B cell (primary cell): ENCODE measurements around the gene RAP2C.

Experiments
- EZH2 ChIP-seq: IDR thresholded peaks from 2 replicates; pipeline ENCODE4 v1.6.1; 2012; ENCODE audit warnings: borderline replicate concordance, low read depth, mild to moderate bottlenecking, moderate library complexity, low read length; ENCODE audit not compliant: insufficient read depth, poor library complexity, severe bottlenecking
- TF ChIP-seq, protein P1 (sequence below): fragments of 200-600 bp; IDR thresholded peaks from one replicate; pipeline ENCODE4 v1.8.0; 2022; ENCODE audit warnings: antibody characterized with exemption, mild to moderate bottlenecking

GRCh38 chrX:132200976-132201375, 18.3 kb downstream of the RAP2C start:
- TF ChIP-seq, protein P1, sequence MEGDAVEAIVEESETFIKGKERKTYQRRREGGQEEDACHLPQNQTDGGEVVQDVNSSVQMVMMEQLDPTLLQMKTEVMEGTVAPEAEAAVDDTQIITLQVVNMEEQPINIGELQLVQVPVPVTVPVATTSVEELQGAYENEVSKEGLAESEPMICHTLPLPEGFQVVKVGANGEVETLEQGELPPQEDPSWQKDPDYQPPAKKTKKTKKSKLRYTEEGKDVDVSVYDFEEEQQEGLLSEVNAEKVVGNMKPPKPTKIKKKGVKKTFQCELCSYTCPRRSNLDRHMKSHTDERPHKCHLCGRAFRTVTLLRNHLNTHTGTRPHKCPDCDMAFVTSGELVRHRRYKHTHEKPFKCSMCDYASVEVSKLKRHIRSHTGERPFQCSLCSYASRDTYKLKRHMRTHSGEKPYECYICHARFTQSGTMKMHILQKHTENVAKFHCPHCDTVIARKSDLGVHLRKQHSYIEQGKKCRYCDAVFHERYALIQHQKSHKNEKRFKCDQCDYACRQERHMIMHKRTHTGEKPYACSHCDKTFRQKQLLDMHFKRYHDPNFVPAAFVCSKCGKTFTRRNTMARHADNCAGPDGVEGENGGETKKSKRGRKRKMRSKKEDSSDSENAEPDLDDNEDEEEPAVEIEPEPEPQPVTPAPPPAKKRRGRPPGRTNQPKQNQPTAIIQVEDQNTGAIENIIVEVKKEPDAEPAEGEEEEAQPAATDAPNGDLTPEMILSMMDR: no peak
- no peak for TF ChIP-seq EZH2
